B cell (primary cell): Measurements from ENCODE around the gene ERC2.

Experiments
- CTCF ChIP-seq: fragments of 200-600 bp; IDR thresholded peaks from one replicate; pipeline ENCODE4 v1.8.0; 2022; ENCODE audit warnings: antibody characterized with exemption, mild to moderate bottlenecking
- EZH2 ChIP-seq: IDR thresholded peaks from 2 replicates; pipeline ENCODE4 v1.6.1; 2012; ENCODE audit warnings: borderline replicate concordance, low read depth, mild to moderate bottlenecking, moderate library complexity, low read length; ENCODE audit not compliant: insufficient read depth, poor library complexity, severe bottlenecking

- no peak for TF ChIP-seq CTCF
- no peak for TF ChIP-seq EZH2
Observed at GRCh38 chr3:55868347-55868746, 599.9 kb downstream of the ERC2 start.
